ENCODE data around the gene INTS11.
"Not testable (repeated sequence)": the region's sequence is repeated elsewhere in the genome, so short reads cannot be mapped to it uniquely, and the experiment has no call there.

The INTS11 gene

DNA sequence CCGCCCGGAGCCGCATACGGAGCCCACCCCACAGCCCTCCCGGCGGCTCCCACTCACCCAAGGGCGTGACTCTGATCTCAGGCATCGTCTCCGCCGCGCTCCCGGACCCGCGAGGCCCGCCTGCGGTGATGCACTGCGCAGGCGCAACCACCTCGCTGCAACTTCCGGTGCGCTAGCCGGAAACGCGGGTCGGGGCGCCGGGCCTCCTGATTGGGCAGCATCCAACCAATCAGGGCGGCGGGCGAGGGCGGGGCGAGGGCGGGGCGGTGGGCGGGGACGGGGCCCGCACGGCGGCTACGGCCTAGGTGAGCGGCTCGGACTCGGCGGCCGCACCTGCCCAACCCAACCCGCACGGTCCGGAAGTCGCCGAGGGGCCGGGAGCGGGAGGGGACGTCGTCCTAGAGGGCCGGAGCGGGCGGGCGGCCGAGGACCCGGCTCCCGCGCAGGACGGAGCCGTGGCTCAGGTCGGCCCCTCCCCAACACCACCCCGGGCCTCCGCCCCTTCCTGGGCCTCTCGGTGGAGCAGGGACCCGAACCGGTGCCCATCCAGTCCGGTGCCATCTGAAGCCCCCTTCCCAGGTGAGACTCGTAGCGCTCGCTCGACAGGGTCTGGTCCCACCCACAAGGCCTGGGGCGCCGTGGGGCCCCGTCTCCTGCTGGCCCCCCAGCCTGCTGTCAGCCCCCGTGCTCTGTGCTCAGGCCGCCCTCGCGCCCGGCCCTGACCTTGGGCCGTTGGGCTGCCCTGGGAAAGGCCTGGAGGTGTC, at the start of gene INTS11, which contains the start of gene CPTP:
INTS11 (minus strand) TSS at position 137 of the 764 bp plus-strand sequence; CDS start at position 85, 52 bp downstream.
CPTP (plus strand) TSS at position 279 of the 764 bp plus-strand sequence. CDS start 2,109 bp downstream, outside the sequence.
- peak; percentile 97 for DNase-seq

DNA sequence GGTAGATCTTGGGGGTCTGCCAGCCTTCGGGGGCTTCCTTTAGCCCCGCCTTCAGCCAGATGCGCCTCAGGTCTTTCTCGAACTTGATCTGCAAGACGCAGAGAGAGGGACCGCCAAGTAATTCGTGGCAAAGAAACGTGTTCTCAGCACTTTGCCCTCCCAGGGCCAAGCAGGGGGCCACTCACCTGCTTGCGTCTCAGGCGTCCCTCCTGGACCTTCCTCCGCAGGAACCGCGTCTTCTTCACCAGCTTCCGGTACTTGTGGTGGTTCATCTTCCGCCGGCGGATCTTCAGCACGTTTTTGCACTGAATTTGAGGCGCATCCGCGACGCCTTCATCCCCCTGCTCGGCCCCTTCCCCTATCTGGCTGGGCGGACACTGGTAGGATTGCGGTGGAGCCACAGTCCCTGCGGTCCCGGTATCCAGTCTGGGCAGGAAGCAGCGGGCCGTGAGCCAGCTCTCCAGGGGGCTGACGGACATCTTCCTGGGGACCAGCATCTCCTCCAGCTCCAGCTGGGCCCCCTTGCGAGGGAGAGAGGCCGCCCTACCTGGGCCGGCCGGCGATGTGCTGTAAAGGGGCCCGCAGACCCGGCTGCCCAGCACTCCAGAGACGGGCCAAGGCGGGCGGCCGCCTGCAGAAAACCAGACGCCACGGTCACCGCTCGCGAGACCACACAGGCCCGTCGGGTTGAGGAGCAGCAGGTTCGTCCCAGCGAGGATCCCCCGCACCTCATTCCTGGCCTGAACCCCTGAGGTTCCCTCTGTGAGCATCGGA, 49.5 kb upstream of the INTS11 start:
- DNase-seq, result no peak

DNA sequence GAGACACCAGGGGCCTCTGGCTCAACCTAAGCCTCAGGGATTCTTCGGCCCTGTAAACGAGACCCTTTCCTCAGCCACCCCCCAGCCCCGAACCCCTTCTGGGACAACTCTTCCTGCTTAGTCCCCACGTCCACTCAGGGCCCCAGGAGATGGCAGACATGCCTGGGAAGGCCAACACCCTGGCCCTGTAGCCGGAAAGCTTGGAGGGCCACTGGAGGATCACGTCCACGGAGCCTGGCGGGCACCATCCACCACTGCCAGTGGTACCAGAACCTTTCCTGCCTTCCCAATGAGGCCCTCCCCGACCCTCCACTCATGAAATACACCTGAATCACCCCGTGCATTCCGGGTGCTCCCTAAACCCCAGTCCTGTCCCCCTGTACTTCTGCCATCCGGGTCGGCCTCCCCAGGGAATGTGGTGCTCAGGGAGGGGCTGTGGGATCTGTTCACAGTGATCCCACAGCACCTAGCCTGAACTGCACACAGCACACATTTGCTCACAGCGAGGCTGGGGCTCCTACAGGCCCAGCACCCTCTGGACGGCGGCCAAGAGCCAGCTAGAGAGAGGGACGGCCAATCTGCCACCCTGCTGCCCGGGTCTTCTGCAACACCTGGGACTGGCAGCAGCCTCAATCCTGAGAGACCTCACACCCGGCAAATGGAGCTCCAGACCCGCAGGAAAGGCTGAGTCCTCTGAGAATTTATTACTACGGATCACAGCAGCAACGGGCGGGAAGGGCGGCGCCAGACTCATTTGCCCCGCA, 48.8 kb upstream of the INTS11 start:
- DNase-seq, result no peak

DNA sequence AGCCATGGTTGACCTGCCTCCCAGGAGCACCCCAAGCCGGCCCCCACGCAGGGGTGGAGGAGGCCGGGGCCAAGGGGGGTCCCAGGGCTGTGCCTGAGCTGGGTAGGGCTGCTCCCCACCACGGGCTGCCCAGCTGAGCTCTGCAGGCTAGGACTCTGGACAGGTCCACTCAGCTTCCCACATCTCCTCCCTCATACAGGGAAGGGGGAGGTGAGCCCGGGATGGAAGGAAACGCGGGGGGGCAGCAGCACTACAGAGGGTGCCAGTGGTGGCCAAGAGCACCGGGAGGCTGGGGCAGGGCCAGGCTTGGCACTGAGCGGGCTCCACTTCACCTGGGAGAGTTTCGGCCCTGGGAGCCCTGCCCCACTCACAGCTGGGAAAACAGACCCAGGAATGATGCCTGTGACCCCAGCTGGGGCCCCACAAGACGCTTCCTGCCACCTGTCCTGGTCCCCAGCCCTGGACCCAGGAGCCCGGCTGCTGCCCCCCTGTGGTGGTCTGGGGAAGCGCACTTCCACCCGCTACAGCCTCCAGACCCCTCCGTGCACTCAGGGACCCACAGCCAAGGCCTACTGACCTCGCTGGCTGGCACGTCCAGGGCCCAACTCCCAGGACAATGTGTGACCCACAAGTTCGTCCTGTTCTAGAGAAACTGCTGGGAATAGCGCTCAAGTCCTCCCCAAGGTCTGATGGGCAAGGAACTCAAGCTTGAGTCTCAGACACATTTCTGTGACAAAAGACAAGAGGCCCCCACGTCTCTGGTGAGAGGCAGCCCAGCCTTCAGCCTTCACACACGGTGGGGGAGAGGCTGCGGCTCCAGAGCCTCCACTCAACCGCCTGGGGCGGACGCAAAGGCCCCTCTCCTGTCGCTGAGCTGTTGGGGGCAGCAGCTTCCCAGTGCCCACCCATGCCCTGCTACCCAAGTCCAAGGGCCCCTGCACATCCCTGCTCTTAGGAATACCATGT, 47.6 kb upstream of the INTS11 start:
- peak; percentile 81 for DNase-seq

DNA sequence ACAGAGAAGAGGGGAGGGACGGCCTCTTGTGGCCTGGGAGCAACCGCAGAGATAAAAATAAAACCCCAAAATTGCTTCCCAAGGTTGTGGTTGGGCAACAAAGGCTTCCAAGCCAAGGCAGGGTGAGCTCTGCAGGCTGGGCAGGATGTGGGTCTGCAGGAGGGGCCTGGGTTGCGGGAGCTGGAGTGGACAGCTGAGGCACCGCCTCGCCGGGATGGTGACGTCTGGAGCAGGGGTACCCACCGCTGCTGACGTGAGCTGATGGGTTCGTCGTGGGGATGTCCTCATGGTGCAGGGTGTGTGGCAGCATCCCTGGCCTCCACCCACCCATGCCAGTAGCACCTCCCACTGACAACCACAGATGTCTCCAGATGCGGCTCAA, 46.9 kb upstream of the INTS11 start:
- DNase-seq, result peak; percentile 61

DNA sequence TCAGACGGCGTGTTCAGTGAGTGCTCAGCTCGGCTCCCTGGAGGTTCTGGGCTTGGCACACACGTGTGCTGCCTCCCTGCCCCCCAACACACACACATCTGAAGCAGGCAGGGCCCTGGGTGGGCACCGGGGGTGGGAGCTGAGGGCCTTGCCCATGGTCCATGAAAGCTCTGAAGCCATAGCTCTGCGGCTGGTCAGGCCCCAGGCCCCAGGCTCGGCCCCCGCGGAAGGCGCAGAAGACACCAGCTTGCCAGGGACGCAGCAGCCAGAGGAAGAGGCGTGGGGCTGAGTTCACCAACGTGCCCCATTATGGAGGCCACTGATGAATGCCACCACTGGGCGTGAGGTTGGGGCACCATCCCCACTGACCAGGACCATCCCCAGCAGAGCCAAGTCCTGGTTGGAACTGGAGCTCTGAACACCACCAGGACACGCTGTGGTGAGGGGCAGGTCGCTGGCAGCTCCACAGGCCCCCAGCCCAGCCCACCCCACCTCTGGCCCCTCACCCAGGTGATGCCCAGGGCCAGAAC, 46.4 kb upstream of the INTS11 start:
- no peak for DNase-seq

DNA sequence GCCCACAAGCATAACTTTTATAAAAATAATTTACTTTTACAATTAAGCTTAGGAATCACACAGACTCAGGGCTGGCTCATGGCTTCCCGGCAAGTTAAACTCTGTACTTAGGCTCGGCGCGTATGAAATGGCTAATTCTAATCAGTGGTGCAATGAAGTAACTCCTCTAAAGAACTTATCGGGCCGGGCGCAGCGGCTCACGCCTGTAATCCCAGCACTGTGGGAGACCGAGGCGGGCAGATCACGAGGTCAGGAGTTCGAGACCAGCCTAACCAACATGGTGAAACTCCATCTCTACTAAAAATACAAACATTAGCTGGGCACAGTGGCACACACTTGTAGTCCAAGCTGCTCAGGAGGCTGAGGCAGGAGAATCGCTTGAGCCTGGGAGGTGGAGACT, 45.6 kb upstream of the INTS11 start:
- DNase-seq, result not testable (repeated sequence)

DNA sequence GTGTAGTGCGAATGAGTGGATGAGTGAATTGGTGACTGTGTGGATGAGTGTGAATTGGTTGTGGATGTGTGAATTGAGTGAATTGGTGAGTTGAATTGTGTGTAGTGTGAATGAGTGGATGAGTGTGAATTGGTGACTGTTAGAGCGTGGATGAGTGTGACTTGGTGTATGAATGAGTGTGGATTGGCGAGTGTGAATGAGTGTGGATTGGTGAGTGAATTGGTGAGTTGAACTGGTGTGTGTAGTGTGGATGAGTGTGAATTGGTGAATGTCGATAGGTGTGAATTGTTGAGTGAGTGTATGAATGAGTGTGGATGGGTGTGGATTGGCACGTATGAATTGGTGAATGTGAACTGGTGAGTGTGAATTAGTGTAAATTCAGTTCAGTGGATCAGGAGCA, 42.9 kb upstream of the INTS11 start:
- no peak for DNase-seq

DNA sequence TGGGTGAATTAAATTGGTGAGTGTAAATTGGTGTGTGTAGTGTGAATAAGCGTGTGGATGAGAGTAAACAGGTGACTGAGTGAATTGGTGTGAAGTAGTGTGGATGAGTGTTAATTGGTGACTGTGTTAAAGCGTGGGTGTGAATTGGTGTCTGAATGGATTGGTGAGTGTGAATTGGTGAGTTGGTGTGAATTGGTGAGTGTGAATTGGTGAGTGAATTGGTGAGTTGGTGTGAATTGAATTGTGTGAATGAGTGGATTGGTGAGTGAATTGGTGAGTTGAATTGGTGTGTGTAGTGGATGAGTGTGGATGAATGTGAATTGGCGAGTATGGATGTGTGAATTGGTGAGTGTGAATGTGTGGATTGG, 42.2 kb upstream of the INTS11 start:
- no peak for DNase-seq

DNA sequence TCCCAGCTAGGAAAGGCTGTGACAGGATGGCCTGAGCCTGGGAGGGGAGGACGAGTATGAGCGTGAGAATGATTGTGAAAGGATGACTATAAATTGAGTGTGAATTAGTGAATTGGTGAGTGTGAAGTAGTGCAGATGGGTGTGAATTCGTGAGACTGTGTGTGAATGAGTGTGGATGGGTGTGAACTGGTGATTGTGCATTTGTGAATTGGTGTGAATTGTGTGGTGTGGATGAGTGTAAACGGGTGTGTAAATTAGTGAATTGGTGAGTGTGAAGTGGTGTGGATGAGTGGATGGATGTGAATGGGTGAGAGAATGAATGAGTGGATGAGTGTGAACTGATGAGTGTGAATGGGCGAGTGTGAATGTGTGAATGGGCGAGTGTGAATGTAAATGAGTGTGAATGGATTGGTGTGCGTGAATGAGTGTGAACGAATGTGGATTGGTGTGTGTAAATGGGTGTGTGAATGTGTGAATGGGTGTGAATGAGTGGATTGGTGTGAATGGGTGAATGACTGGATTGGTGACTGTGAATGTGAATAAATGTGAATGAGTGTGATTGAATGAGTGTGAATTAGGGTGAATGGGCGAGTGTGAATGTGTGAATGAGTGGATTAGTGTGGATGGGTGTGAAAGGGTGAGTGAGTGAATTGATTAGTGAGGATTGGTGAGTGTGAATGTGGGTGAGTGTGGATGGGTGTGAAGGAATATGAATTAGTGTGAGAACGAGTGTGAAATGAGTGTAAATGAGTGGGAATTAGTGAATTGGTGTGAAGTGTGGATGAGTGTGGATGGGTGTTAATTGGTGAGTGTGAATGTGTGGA, 41.6 kb upstream of the INTS11 start:
- no peak for DNase-seq

DNA sequence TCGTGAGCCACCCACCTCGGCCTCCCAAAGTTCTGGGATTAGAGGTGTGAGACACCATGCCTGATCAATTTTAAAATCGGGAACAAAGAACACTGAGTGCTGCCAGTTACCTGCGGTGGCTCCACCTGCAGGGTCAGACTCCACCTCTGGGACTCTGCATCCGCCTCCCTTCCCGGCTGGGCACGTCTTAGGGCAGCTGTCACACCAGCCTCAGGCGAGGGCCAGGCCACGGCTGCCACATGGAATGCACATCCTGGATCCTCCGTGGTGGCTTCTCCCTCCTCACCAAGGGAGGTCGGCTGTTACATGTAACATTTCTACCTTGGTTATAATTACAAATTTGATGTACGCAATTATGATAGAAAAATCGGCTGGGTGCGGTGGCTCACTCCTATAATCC, 39.8 kb upstream of the INTS11 start:
- DNase-seq, result no peak

DNA sequence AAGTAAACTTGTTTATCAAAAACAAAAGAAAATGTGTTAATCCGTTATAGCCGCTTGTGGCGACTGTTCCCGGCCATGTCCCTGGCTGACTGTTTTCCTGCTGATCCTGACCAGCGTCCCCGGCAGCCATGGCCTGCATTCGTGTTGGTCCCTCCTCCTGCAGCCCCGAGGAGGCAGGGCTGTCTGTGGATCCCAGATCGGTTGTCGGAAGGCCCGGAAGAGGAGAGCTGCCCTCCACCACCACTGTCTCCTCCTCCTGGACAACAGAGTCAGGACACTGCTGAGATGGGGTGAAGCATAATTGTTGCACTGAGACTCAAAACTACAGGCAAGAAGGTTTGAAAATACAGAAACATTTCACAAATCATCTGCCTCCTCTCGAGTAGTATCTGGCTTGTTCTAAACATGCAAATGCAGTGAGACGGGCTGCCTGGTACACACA, 37.5 kb upstream of the INTS11 start:
- DNase-seq, result no peak

DNA sequence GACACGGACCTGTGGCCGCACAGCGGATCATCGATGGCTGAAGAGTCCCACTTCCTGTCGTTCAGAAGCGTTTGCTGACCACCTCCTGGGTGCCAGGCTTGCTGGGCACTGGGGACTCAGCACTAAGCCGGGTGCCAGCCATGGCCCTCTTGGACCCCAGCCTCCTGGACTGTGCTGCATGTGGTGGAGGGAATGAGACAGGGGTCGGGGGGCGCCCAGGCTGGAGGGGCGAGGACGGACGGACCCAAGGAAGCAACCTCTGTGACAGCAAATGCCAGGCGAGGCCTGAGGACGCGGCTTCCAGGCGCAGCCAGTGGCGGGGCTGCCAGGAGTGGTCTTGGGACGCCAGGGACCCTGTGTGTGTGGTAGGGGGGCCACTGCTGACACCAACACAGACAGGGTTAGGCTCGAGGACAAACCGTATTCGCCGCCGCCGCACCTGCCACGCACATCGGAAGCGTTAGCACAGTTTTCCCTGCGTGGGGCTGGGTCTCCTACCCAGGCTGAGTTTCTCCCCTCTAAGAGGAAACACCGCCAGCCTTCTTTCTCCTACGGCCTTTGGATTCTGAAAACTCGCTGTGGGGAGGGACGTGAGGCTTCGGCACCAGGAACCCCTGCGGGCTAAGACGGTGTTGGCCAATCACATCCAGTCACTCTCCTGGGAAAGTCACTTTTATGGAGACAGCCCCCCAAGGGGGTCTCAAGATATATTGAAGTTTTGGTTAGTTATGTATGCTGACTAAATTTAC, 36.9 kb upstream of the INTS11 start:
- DNase-seq, result no peak

DNA sequence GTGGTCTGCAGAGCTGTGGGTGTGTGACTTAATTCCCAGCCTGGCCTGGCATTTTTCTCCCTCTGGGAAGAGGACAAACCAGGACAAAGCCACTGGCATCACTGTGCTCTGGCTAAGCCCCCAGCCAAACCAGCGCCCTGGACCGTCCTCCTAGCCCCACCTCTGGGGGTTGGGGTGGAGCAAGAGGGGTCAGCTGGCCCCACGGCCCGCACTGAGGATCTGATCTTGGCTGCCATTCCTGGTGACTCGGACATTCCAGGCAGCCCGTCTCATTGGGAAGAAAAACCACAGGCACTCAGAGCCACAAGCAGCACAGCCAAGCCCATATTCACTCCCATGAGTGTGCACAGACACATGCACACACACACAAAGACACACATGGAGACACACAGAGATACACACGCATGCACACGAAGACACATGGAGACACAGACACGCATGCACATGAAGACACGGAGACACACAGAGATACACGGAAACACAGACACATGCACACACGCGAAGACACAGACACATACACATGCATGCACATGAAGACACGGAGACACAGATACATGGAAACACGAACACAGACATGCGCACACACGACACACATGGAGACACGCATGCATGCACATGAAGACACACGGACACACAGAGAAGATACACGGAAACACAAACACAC, 36.2 kb upstream of the INTS11 start:
- no peak for DNase-seq

DNA sequence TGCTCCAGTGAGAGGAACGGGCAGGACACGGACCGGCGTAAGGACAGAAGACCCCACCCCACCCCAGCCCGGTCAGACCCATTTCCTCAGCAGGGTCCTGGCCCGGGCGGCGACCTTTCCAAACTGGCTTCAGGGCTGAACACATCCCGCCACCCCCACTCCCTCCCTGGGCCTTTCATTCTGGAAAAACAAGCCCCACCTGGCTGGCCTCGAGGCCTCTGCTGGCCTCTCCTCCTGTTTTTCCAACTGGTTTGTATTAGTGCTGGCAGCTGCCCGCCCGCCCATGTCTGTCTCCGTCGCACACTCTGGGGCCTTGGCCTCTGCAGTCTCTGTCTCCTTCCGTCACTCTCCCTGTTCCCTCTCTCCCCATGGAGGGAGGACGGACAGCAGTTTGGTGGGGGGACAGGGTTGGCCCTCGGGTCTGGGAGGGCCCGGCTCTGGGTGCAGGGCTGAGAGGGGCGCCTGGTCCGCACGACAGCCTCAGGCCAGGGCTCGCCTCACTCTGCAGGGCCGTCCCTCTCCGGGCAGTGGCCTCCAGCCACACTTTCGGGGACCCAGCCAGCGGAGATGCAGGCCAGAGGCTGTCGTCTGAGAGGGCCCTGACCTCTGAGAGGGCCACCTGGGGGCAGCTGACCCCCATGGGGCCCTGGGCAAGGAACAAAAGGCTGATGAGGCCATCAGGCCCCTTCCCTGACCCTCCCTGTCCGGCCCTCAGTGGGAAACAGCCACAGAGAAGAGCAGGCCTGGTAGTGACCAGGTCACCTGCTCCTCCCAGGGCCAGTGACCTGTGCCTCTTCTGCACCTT, 35.4 kb upstream of the INTS11 start:
- DNase-seq, result no peak

DNA sequence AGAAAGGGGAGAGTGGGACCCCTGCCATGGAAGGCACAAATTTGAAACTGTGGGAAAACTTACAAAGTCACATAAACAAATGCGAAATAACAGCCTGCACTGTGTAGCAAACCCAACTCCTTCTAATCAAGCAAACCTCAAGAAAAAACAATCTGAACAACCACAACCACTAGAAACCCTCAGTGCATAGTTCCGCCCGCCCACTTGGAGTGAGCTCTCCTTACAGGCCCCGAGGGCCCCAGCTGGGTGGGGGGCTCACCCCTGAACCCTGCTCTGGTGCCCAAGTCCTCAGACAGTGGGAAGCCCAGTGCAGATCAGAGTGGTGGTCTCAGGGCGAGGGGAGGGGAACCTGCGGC, 34.8 kb upstream of the INTS11 start:
- no peak for DNase-seq

DNA sequence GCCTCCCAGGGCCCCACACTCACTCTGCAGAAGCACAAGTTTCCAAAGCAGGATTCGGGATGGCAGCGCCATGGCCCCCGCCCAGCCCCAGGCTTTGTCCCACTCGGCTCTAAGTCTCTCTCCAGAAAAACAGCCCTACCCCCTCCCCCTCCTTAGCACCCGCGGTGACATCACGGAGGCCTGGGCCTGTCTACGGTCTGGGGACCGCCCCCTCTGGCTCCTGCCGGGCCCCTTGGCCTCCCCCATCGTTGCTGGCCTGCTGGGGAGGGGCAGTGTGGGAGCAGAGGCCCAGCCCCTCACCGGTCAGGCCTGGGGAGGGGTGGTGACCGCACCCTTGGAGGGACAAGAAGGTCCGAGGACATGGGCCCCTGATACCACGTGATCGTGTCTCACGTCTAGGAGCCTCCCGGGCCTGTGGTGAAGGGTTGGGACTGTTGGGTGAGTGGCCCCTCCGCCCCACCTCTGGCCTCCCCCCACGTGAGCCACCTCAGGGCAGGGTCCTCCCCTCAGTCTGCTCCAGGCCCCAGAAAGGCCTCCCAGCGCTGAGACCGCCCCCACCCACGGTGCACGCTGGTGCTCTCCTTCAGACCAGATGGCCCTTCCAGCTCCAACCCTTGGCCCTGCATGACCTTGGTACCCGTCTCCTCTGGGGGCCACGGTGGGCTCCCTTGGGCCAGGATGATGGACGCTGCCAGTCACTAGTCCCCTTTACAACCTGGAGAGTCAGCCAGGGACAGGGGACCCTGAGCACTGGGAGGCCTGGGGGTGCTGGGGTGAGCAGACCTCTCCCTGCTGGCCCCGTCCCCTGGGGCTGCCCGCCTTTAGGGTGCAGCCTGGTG, 34.2 kb upstream of the INTS11 start, which contains the start of gene MXRA8:
MXRA8 (minus strand) TSS at position 123 of the 839 bp plus-strand sequence; CDS start at position 72, 51 bp downstream.
- no peak for DNase-seq

Data from activated CD4-positive, alpha-beta T cell treated with anti-CD3 and anti-CD28 coated beads, Interleukin-10, Interleukin-2, amounts not matched to agents 100 ng/mL and 50 ng/mL, durations not matched to agents 16 hours and 8 hours (primary cell).